DND-41 (cell line): ENCODE data around the gene DOK6.

Experiments used
- EZH2 ChIP-seq: IDR thresholded peaks from 3 replicates; pipeline ENCODE4 v1.6.1; 2012; ENCODE audit warnings: borderline replicate concordance, low read depth, mild to moderate bottlenecking, moderate library complexity, low read length, inconsistent platforms; ENCODE audit not compliant: severe bottlenecking
- TF ChIP-seq, protein P1 (sequence below): IDR thresholded peaks from 2 replicates; pipeline ENCODE4 v1.5.1; 2012; ENCODE audit warnings: borderline replicate concordance, low read length, moderate library complexity, mild to moderate bottlenecking; ENCODE audit not compliant: poor library complexity, severe bottlenecking; ENCODE audit errors: extremely low read depth

DNA sequence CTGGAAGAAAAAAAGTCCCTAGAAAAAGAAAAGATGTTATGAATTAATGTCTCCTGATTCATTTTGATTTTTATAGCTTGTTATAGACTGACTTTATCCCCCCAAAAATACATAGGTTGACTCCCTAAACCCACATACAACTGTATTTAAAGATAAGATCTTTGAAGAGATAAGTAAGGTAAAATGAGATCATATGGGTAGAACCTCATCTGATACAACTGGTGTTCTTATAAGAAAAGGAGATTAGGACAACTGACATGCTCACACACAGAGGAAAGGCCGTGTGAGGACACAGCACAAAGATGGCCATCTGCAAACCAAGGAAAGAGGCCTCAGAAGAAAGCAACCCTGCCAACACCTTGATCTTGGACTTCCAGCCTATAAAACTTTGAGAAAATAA is 429.5 kb downstream of the DOK6 start:
- TF ChIP-seq, protein P1, sequence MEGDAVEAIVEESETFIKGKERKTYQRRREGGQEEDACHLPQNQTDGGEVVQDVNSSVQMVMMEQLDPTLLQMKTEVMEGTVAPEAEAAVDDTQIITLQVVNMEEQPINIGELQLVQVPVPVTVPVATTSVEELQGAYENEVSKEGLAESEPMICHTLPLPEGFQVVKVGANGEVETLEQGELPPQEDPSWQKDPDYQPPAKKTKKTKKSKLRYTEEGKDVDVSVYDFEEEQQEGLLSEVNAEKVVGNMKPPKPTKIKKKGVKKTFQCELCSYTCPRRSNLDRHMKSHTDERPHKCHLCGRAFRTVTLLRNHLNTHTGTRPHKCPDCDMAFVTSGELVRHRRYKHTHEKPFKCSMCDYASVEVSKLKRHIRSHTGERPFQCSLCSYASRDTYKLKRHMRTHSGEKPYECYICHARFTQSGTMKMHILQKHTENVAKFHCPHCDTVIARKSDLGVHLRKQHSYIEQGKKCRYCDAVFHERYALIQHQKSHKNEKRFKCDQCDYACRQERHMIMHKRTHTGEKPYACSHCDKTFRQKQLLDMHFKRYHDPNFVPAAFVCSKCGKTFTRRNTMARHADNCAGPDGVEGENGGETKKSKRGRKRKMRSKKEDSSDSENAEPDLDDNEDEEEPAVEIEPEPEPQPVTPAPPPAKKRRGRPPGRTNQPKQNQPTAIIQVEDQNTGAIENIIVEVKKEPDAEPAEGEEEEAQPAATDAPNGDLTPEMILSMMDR, result no peak
- TF ChIP-seq EZH2, result no peak
